ENCODE measurements around the gene ERC2. TPM values are rescaled to one million over a fixed set of nuclear protein-coding genes. Genes with fewer than 3 reads are reported as not detected.

Gene ERC2
- polyA plus RNA-seq, 3 donors = not detected

GRCh38 chr3:55716044-55716443 lies 752.2 kb downstream of the ERC2 start:
- H3K4me3 Mint-ChIP-seq = no peak overlapping the region
- Histone ChIP-seq H3K27me3 (ENCODE audit: control insufficient read depth in 2 of 2, insufficient read depth in 2 of 2, low read length in 2 of 2) (no peaks in the 10 kb centered on the region), H3K4me1 (ENCODE audit: control insufficient read depth in 1 of 2, insufficient read depth in 2 of 2, low read length in 2 of 2) (no peaks in the 10 kb centered on the region), H3K9ac (ENCODE audit: insufficient read depth, low read length, poor library complexity, severe bottlenecking) (no peak overlapping the region), H3K9me3 (replicated peaks in 1 of 2; ENCODE audit: control insufficient read depth in 1 of 2, insufficient read depth in 1 of 2, low read length in 2 of 2) (no peaks in the 10 kb centered on the region), H3K27ac (ENCODE audit: low read depth in 1 of 2, low read length in 2 of 2) (no peak overlapping the region), H4K20me1 (ENCODE audit: insufficient read depth, low read length) (no peaks in the 10 kb centered on the region), H3K36me3 (replicated peaks in 1 of 2; ENCODE audit: control insufficient read depth in 1 of 2, insufficient read depth in 2 of 2, low read length in 2 of 2) (no peaks in the 10 kb centered on the region), H3K79me2 (ENCODE audit: insufficient read depth, low read length) (no peaks in the 10 kb centered on the region), H2AFZ (ENCODE audit: insufficient read depth, low read depth, low read length, poor library complexity, severe bottlenecking) (no peak overlapping the region), H3K4me3 (replicated peaks in 1 of 3; ENCODE audit: low read depth in 2 of 3, low read length in 3 of 3) (no peak overlapping the region), H3K4me2 (replicated peaks; ENCODE audit: extremely low read depth, low read length, poor library complexity, severe bottlenecking) (no peak overlapping the region)
- no peaks in the 10 kb centered on the region for H3K4me1 Mint-ChIP-seq
- intact Hi-C loops (cut with micrococcal nuclease) = no loop called here
- H3K27ac Mint-ChIP-seq = no peak overlapping the region
- DNase-seq = no peak
- no peaks in the 10 kb centered on the region for H3K36me3 Mint-ChIP-seq
- H3K27me3 Mint-ChIP-seq (ENCODE audit: low read depth in 3 of 3) = peaks cover 1 to 17% (median 3%) of the 10 kb centered on the region in 3 donors
- H3K9me3 Mint-ChIP-seq = peaks cover 0 to 7% (median 0%) of the 10 kb centered on the region in 7 donors
- no peak for TF ChIP-seq CTCF (IDR thresholded peaks at IDR 0.05)

- no peak overlapping the region for H3K4me3 Mint-ChIP-seq
- Histone ChIP-seq H3K9ac (ENCODE audit: insufficient read depth, low read length, poor library complexity, severe bottlenecking) (no peak overlapping the region), H3K4me1 (ENCODE audit: control insufficient read depth in 1 of 2, insufficient read depth in 2 of 2, low read length in 2 of 2) (no peaks in the 10 kb centered on the region), H4K20me1 (ENCODE audit: insufficient read depth, low read length) (no peaks in the 10 kb centered on the region), H3K79me2 (ENCODE audit: insufficient read depth, low read length) (no peaks in the 10 kb centered on the region), H3K9me3 (replicated peaks in 1 of 2; ENCODE audit: control insufficient read depth in 1 of 2, insufficient read depth in 1 of 2, low read length in 2 of 2) (no peaks in the 10 kb centered on the region), H3K27ac (ENCODE audit: low read depth in 1 of 2, low read length in 2 of 2) (no peak overlapping the region), H3K36me3 (replicated peaks in 1 of 2; ENCODE audit: control insufficient read depth in 1 of 2, insufficient read depth in 2 of 2, low read length in 2 of 2) (no peaks in the 10 kb centered on the region), H3K4me2 (replicated peaks; ENCODE audit: extremely low read depth, low read length, poor library complexity, severe bottlenecking) (no peak overlapping the region), H2AFZ (ENCODE audit: insufficient read depth, low read depth, low read length, poor library complexity, severe bottlenecking) (no peak overlapping the region), H3K4me3 (replicated peaks in 1 of 3; ENCODE audit: low read depth in 2 of 3, low read length in 3 of 3) (no peak overlapping the region), H3K27me3 (ENCODE audit: control insufficient read depth in 2 of 2, insufficient read depth in 2 of 2, low read length in 2 of 2) (no peaks in the 10 kb centered on the region)
- H3K4me1 Mint-ChIP-seq = no peaks in the 10 kb centered on the region
- no peak for TF ChIP-seq CTCF (IDR thresholded peaks at IDR 0.05)
- no peak overlapping the region for H3K27ac Mint-ChIP-seq
- H3K9me3 Mint-ChIP-seq = peaks cover 0 to 7% (median 0%) of the 10 kb centered on the region in 7 donors
- peaks cover 3 to 12% (median 4%) of the 10 kb centered on the region in 3 donors for H3K27me3 Mint-ChIP-seq (ENCODE audit: low read depth in 3 of 3)
- intact Hi-C loops (cut with micrococcal nuclease) = no loop called here
- no peak for DNase-seq
- no peaks in the 10 kb centered on the region for H3K36me3 Mint-ChIP-seq
Measured at GRCh38 chr3:55714057-55714456, 754.2 kb downstream of the ERC2 start.

Data from CD14-positive monocyte (primary cell).